CD4-positive, alpha-beta T cell treated with Interleukin-15 for 4 hours (primary cell): Measurements from ENCODE around the gene CACNG6.

Source experiments
- DNase-seq: peaks from one replicate; pipeline ENCODE4 v3.0.0-alpha.2; 2020; ENCODE audit warnings: low spot score

Gene CACNG6

DNA sequence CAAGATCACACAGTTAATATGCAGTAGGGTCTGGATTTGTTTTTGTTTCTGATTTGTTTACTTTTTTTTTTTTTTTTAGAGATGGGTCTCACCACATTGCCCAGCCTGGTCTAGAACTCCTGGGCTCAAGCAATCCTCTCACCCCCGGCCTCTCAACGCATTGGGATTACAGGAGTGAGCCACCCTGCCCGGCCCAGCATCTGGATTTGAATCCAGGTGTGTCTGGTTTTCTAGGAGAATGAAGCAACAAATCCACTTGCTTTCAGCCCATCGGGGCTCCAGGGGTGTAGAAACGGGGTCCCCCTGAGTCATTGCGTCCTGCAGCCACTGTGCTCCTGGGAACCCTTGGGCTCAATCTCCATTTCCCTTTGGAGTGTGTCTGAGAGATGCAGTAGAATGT, 22.1 kb upstream of the CACNG6 start:
- no peak for DNase-seq

DNA sequence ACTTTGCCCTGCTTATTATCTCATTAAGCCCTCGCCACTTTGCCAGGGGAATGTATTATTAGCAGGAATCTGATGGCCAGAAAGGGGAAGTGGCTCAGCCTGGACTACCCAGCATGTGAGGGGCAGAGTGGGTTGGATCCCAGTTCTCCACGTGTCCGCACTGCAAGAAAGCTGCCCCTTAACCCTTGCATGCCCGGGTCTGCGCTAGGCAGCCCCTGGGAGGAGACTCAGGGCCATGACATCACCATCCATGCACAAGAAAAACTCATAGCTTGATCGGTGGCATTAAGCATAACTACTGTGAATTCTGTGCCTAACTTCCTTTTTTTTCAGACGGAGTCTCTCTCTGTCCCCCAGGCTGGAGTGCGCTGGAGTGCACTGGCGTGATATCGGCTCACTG, 19.8 kb upstream of the CACNG6 start:
- DNase-seq: no peak

- peak; percentile 51 for DNase-seq
Observed at GRCh38 chr19:53977429-53977990, 13.9 kb upstream of the CACNG6 start.

DNA sequence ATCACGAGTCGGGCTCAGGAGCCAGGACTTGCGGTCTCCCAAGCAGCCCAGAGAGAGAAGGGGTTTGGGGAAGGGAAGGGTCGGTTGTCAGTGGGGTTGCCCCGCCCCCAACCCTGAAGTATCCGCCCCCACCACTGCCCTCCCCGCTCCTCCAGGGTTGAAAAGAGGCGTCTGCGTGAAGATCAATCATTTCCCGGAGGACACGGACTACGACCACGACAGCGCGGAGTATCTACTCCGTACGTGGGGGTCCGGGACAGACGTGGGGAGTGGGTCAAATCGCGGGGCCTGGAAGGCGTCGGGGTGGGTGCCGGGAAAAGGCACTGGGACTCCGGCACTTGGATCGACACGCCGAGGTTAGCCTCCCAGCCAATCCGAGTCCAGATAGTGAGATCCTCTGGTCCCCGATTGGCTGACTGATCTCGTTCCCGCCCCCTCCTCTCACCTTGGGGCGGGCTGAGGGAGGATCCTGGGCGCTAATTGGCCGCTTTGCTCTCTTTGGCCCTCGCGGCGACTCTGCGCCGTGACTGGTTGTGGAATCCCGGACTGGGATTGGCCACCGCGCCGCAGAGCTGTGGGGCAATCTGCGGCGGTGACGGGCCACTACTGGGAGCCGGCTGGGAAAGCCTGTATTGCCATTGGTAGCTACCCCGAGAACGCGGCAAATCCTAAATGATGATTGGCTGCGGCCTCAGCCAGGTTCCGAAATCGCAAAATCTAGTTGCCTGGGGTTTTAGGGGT, 13.3 kb upstream of the CACNG6 start:
- DNase-seq: peak; percentile 11

GRCh38 chr19:53978975-53979801, 12.2 kb upstream of the CACNG6 start:
- no peak for DNase-seq

GRCh38 chr19:53980539-53981375, 10.7 kb upstream of the CACNG6 start:
- DNase-seq: no peak

- no peak for DNase-seq
Observed at GRCh38 chr19:53981376-53981951, 10.0 kb upstream of the CACNG6 start.

- no peak for DNase-seq
Observed at GRCh38 chr19:53982001-53982451, 9.4 kb upstream of the CACNG6 start.

- no peak for DNase-seq
Observed at GRCh38 chr19:53982611-53983010, 8.8 kb upstream of the CACNG6 start.

- DNase-seq: no peak
Observed at GRCh38 chr19:53983457-53984289, 7.8 kb upstream of the CACNG6 start.

- no peak for DNase-seq
Observed at GRCh38 chr19:53985863-53986262, 5.6 kb upstream of the CACNG6 start.

DNA sequence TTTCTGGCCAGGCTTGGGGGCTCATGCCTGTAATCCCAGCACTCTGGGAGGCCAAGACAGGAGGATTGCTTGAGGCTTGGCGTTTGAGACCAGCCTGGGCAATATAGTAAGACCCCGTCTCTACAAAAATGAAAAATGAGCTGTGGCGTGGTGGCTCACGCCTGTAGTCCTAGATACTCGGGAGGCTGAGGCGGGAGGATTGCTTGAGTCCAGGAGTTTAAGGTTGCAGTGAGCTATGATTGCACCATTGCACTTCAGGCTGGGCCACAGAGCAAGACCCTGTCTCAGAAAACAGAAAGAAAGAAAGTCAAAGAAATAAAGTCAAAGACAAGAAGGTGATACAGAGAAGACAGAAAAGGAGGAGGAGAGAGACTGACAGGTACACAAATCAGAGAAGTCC, 2.5 kb upstream of the CACNG6 start:
- no peak for DNase-seq

- DNase-seq: no peak
Observed at GRCh38 chr19:53989600-53990533, 1.6 kb upstream of the CACNG6 start.

DNA sequence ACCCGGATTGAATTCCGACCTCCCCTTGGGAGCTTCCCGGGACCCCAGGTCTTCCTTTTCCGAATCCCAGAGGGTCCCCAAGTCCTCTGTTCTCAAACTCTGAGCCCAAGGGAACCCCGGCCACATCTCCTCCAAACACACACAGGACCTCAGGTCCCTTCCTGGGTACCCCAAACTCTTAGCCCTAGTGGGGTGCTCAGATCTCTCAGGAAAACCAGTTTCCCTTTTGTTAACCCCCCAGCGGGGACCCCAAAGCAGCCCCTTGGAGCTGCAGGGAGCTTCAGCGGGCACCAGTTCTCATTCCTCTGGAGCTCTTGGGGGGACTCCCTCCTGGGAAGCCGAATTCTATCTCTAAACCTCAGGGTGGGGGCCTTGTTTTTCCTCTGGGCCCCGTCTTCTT, 774 bp downstream of the CACNG6 start:
- no peak for DNase-seq

GRCh38 chr19:53992815-53993214, 1.4 kb downstream of the CACNG6 start:
- DNase-seq: no peak

GRCh38 chr19:53993448-53993847, 2.0 kb downstream of the CACNG6 start:
- DNase-seq: no peak

- no peak for DNase-seq
Observed at GRCh38 chr19:53994811-53995210, 3.4 kb downstream of the CACNG6 start.

GRCh38 chr19:53998223-53998622, 6.8 kb downstream of the CACNG6 start:
- no peak for DNase-seq

GRCh38 chr19:53999694-54000093, 8.3 kb downstream of the CACNG6 start:
- no peak for DNase-seq

DNA sequence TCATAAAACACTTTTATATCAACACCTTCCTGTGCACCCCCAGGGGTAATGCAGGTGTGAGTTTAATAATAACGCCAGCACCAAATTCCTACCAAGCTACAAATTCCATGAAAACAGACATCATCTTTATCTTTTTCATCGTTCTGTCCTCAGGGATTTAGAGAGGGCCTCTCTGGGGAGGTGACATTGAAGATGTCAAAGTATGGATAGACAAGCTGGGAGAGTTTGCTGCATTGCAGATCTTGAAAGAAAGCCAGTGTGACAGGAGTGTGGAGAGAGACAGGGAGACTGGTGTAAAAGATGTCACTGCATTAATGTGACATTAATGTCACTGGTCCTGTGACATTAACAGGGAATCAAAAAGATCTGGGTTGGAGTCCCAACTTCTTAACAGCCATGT, 10.1 kb downstream of the CACNG6 start:
- no peak for DNase-seq
